PC-9 (cell line): ENCODE measurements around the gene NINJ2. TPM values are rescaled to one million over a fixed set of nuclear protein-coding genes. Genes with fewer than 3 reads are reported as not detected.

Experiments used
- BruUV-seq: library from RNA; stranded (reverse); fragments of 400-500 nt; replicated peaks from 2 replicates; lab custom pipeline; 2021; lab: Mats Ljungman, UMichigan
- CTCF ChIA-PET: fragments of 300-600 bp; sonication (Branson Sonifier 250); formaldehyde crosslinking; loops from one replicate; lab custom pipeline; 2022; ENCODE audit warnings: antibody characterized with exemption; lab: Charles Lee
- POLR2A ChIA-PET: fragments of 300-600 bp; sonication (Branson Sonifier 250); formaldehyde crosslinking; loops from one replicate; lab custom pipeline; 2022; ENCODE audit warnings: antibody characterized with exemption; ENCODE audit not compliant: unreplicated experiment; lab: Charles Lee
- DNase-seq, 2 experiments: peaks; one replicate each; pipeline versions ENCODE4 v3.0.0 to v3.0.0-alpha.2; 2015 to 2022; ENCODE audit warnings: mixed read lengths in 1 of 2
- H2AFZ ChIP-seq: fragments of 200-600 bp; sonication (generic); 2 replicates; pipeline ENCODE4 v1.8.1; 2017; ENCODE audit warnings: antibody characterized with exemption
- H3F3A ChIP-seq: fragments of 200-600 bp; sonication (generic); 2 replicates; pipeline ENCODE4 v1.8.1; 2017; ENCODE audit warnings: antibody characterized with exemption, mild to moderate bottlenecking, low read depth; ENCODE audit not compliant: insufficient read depth
- H3K27ac ChIP-seq: fragments of 200-600 bp; sonication (generic); 2 replicates; pipeline ENCODE4 v1.6.1; 2016; ENCODE audit warnings: mixed run types
- H3K27me3 ChIP-seq: fragments of 200-600 bp; sonication (generic); 2 replicates; pipeline ENCODE4 v1.6.1; 2016; ENCODE audit warnings: low read depth, mixed run types; ENCODE audit not compliant: insufficient read depth
- H3K36me3 ChIP-seq: fragments of 200-600 bp; sonication (generic); 2 replicates; pipeline ENCODE4 v1.6.1; 2016; ENCODE audit warnings: low read depth, mixed run types
- H3K4me1 ChIP-seq: fragments of 200-600 bp; sonication (generic); replicated peaks from 2 replicates; pipeline ENCODE4 v1.6.1; 2016; ENCODE audit warnings: mixed run types; ENCODE audit not compliant: insufficient read depth
- H3K4me2 ChIP-seq: fragments of 200-600 bp; sonication (generic); 2 replicates; pipeline ENCODE4 v1.6.1; 2017; ENCODE audit warnings: mixed run types
- H3K4me3 ChIP-seq: fragments of 200-600 bp; sonication (generic); 2 replicates; pipeline ENCODE4 v1.6.1; 2016; ENCODE audit warnings: mixed run types
- H3K79me2 ChIP-seq: fragments of 200-600 bp; sonication (generic); 2 replicates; pipeline ENCODE4 v1.6.1; 2017; ENCODE audit warnings: low read depth, mixed run types
- H3K9me2 ChIP-seq: fragments of 200-600 bp; sonication (generic); 2 replicates; pipeline ENCODE4 v1.8.1; 2017; ENCODE audit warnings: mild to moderate bottlenecking; ENCODE audit not compliant: insufficient read depth
- H3K9me3 ChIP-seq: fragments of 200-600 bp; sonication (generic); 2 replicates; pipeline ENCODE4 v1.8.1; 2016; ENCODE audit warnings: low read depth; ENCODE audit not compliant: insufficient read depth
- H4K20me1 ChIP-seq: fragments of 200-600 bp; sonication (generic); 2 replicates; pipeline ENCODE4 v1.8.1; 2017; ENCODE audit not compliant: insufficient read depth
- EZH2 ChIP-seq: fragments of 200-600 bp; sonication (generic); IDR thresholded peaks from 2 replicates; pipeline ENCODE4 v1.8.0; 2017; ENCODE audit warnings: antibody characterized with exemption, low read depth
- intact Hi-C: fragments of 100-400 bp; cut with micrococcal nuclease; formaldehyde crosslinking; loops from one replicate; pipeline ENCODE4 v1.10.0; 2022; ENCODE audit not compliant: unreplicated experiment
- total RNA-seq: library from RNA; stranded (reverse); gene quantifications from 2 replicates; pipeline ENCODE4 v1.2.3, GENCODE V29; 2021
- TF ChIP-seq, protein P1 (sequence below): fragments of 200-600 bp; sonication (generic); conservative IDR thresholded peaks from 2 replicates; pipeline ENCODE4 v1.6.1; 2017; ENCODE audit warnings: mixed run types, antibody characterized with exemption, mild to moderate bottlenecking, moderate library complexity

The NINJ2 gene
- total RNA-seq, 1 experiment from 2014 or later = 19.3 TPM

DNA sequence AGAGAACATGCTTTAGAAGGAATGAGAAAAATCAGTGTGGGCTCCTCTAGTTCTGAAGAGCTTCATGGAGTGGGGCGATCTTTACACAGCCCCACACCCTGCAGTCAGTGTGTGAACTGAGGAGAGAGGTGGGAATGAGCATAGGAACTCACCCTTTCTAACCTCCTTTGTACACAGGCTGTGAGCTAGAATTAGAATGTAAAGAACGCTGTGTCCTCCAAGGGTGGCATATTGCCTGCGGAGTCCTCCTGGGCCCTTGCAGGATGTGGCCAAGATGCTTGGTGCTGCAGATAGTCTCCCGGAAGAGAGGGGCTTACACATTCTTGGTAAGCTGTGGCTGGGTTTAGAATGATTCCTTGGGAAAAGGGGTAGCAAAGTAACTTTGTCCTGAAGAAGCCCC is 43.9 kb downstream of the NINJ2 start:
- peaks cover 10% of the 10 kb centered on the region for H3F3A ChIP-seq
- DNase-seq = no peak
- no peaks in the 10 kb centered on the region for H3K36me3 ChIP-seq
- H4K20me1 ChIP-seq = no peaks in the 10 kb centered on the region
- no peaks in the 10 kb centered on the region for H3K79me2 ChIP-seq
- no TSS peak for BruUV-seq
- H3K9me3 ChIP-seq = no peaks in the 10 kb centered on the region
- H3K9me2 ChIP-seq = no peaks in the 10 kb centered on the region
- H3K4me3 ChIP-seq = no peak overlapping the region
- CTCF ChIA-PET = interaction anchor here (0.6 kb wide), 1 partner anchor 9 kb away, joined by 3 read pairs; no protein-coding TSS in a partner anchor
- intact Hi-C loops = no loop called here
- no peaks in the 10 kb centered on the region for H3K27me3 ChIP-seq
- H2AFZ ChIP-seq = no peak overlapping the region
- no peak overlapping the region for H3K27ac ChIP-seq
- peaks cover 10% of the 10 kb centered on the region for H3K4me1 ChIP-seq
- H3K4me2 ChIP-seq = no peak overlapping the region
- POLR2A ChIA-PET = no interaction called here
- TF ChIP-seq, protein P1, sequence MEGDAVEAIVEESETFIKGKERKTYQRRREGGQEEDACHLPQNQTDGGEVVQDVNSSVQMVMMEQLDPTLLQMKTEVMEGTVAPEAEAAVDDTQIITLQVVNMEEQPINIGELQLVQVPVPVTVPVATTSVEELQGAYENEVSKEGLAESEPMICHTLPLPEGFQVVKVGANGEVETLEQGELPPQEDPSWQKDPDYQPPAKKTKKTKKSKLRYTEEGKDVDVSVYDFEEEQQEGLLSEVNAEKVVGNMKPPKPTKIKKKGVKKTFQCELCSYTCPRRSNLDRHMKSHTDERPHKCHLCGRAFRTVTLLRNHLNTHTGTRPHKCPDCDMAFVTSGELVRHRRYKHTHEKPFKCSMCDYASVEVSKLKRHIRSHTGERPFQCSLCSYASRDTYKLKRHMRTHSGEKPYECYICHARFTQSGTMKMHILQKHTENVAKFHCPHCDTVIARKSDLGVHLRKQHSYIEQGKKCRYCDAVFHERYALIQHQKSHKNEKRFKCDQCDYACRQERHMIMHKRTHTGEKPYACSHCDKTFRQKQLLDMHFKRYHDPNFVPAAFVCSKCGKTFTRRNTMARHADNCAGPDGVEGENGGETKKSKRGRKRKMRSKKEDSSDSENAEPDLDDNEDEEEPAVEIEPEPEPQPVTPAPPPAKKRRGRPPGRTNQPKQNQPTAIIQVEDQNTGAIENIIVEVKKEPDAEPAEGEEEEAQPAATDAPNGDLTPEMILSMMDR = no peak
- TF ChIP-seq EZH2 = no peak

- TF ChIP-seq EZH2 = no peak
- TF ChIP-seq, protein P1 = no peak
- H3K4me2 ChIP-seq = no peak overlapping the region
Observed at GRCh38 chr12:618605-619004, 44.6 kb downstream of the NINJ2 start.

DNA sequence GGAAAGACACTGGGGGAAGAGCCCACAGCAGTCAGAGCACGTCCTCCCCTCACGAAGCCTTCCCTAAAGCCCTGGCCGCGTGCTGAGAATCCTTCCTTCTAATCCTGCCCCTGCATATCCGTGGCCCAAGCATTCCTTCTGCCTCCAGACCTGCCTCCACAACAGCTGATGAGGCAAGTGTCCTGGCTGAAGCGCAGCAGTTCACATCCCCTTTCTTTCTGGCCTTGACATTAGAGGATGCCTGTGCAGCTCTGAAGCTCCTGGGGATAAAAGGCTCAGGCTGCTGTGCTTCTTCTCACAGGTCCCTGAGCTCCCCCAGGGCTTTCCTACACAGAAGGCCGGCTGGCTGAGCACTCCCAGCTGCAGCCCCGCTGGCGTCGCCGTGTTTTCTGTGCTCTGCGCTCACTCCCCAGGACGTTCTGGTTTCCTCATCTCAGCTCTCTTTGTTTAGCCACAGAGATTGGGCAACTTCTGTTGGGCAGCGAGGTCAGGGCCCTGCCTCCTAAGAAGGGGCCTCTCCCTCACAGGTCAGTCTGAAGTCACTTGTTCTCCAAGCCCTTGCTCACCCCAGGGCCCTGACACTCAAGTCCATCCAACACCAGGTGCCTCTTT is 45.8 kb downstream of the NINJ2 start:
- POLR2A ChIA-PET = interaction anchor here (0.6 kb wide), 1 partner anchor 151 kb away, joined by 6 read pairs; no protein-coding TSS in a partner anchor
- Histone ChIP-seq H3K27ac (no peak overlapping the region), H3K4me3 (no peak overlapping the region), H3K4me1 (peaks cover 10% of the 10 kb centered on the region), H3F3A (no peaks in the 10 kb centered on the region), H3K36me3 (no peaks in the 10 kb centered on the region), H3K79me2 (no peaks in the 10 kb centered on the region), H3K9me3 (no peaks in the 10 kb centered on the region), H3K4me2 (peak overlapping the region; percentile 4; the same call in 1 of the 2 replicates), H2AFZ (no peak overlapping the region), H3K27me3 (no peaks in the 10 kb centered on the region), H4K20me1 (no peaks in the 10 kb centered on the region), H3K9me2 (no peaks in the 10 kb centered on the region)
- no TSS peak for BruUV-seq
- TF ChIP-seq, protein P1 = no peak
- no peak for TF ChIP-seq EZH2
- intact Hi-C loops = no loop called here
- DNase-seq = peak; percentile 6 to 63
- CTCF ChIA-PET = no interaction called here

More at GRCh38 chr12:618605-619004, 44.6 kb downstream of the NINJ2 start:
- Histone ChIP-seq H4K20me1 (no peaks in the 10 kb centered on the region), H3K9me3 (no peaks in the 10 kb centered on the region), H3K4me1 (peaks cover 10% of the 10 kb centered on the region), H3K9me2 (no peaks in the 10 kb centered on the region), H3K27me3 (no peaks in the 10 kb centered on the region), H3K4me3 (no peak overlapping the region), H3K79me2 (no peaks in the 10 kb centered on the region), H3F3A (peaks cover 8% of the 10 kb centered on the region), H3K36me3 (no peaks in the 10 kb centered on the region), H2AFZ (no peak overlapping the region), H3K27ac (no peak overlapping the region)
- POLR2A ChIA-PET = no interaction called here
- CTCF ChIA-PET = interaction anchor here (0.6 kb wide), 1 partner anchor 9 kb away, joined by 3 read pairs; no protein-coding TSS in a partner anchor
- intact Hi-C loops = no loop called here
- DNase-seq = no peak
- no TSS peak for BruUV-seq
